ENCODE results near the gene IP6K1.

IP6K1 gene

GRCh38 chr3:49804141-49805041 is 18.0 kb upstream of the IP6K1 start:
- Histone ChIP-seq H3K4me3 (ENCODE audit: low read depth in 1 of 2, low read length in 2 of 2) (peak overlapping the region; percentile 21 to 84), H3K9me3 (ENCODE audit: low read length) (no peaks in the 10 kb centered on the region), H3K27me3 (ENCODE audit: control insufficient read depth in 1 of 2, insufficient read depth in 2 of 2, low read length in 2 of 2) (no peaks in the 10 kb centered on the region), H3K9ac (ENCODE audit: low read length) (peak overlapping the region; percentile 65), H3K36me3 (ENCODE audit: insufficient read depth, low read length) (peaks cover 8% of the 10 kb centered on the region), H3K27ac (ENCODE audit: low read depth, low read length) (peak overlapping the region; percentile 85), H3K4me1 (ENCODE audit: insufficient read depth, low read length) (peaks cover 31% of the 10 kb centered on the region)

- Histone ChIP-seq H3K9ac (ENCODE audit: low read length) (peak overlapping the region; percentile 65), H3K27ac (ENCODE audit: low read depth, low read length) (peak overlapping the region; percentile 85), H3K9me3 (ENCODE audit: low read length) (no peaks in the 10 kb centered on the region), H3K4me3 (ENCODE audit: low read depth in 1 of 2, low read length in 2 of 2) (peak overlapping the region; percentile 75 to 84), H3K27me3 (ENCODE audit: control insufficient read depth in 1 of 2, insufficient read depth in 2 of 2, low read length in 2 of 2) (no peaks in the 10 kb centered on the region), H3K36me3 (ENCODE audit: insufficient read depth, low read length) (peaks cover under 1% of the 10 kb centered on the region), H3K4me1 (ENCODE audit: insufficient read depth, low read length) (peaks cover 31% of the 10 kb centered on the region)
Measured at GRCh38 chr3:49803465-49804140, 17.3 kb upstream of the IP6K1 start.

- Histone ChIP-seq H3K27me3 (ENCODE audit: control insufficient read depth in 1 of 2, insufficient read depth in 2 of 2, low read length in 2 of 2) (no peaks in the 10 kb centered on the region), H3K4me1 (ENCODE audit: insufficient read depth, low read length) (peaks cover 31% of the 10 kb centered on the region), H3K4me3 (ENCODE audit: low read depth in 1 of 2, low read length in 2 of 2) (peak within 1 kb of the TSS; percentile 75 to 84), H3K27ac (ENCODE audit: low read depth, low read length) (peak within 1 kb of the TSS; percentile 92), H3K9me3 (ENCODE audit: low read length) (no peaks in the 10 kb centered on the region), H3K36me3 (ENCODE audit: insufficient read depth, low read length) (no peaks in the 10 kb centered on the region), H3K9ac (ENCODE audit: low read length) (peak within 1 kb of the TSS; percentile 65)
Measured at GRCh38 chr3:49802719-49803464, 16.6 kb upstream of the IP6K1 start, which contains the start of gene INKA1. INKA1 (plus strand) TSS chr3:49803261; CDS start chr3:49803393, 132 bp downstream.

GRCh38 chr3:49801160-49801559 is 14.8 kb upstream of the IP6K1 start:
- no peak overlapping the region for H3K4me3 ChIP-seq (ENCODE audit: low read depth in 1 of 2, low read length in 2 of 2)
- H3K27me3 ChIP-seq (ENCODE audit: control insufficient read depth in 1 of 2, insufficient read depth in 2 of 2, low read length in 2 of 2): no peaks in the 10 kb centered on the region
- peaks cover 22% of the 10 kb centered on the region for H3K4me1 ChIP-seq (ENCODE audit: insufficient read depth, low read length)
- H3K9me3 ChIP-seq (ENCODE audit: low read length): no peaks in the 10 kb centered on the region
- H3K27ac ChIP-seq (ENCODE audit: low read depth, low read length): no peak overlapping the region
- no peak overlapping the region for H3K9ac ChIP-seq (ENCODE audit: low read length)
- no peaks in the 10 kb centered on the region for H3K36me3 ChIP-seq (ENCODE audit: insufficient read depth, low read length)

- Histone ChIP-seq H3K9me3 (ENCODE audit: low read length) (no peaks in the 10 kb centered on the region), H3K4me1 (ENCODE audit: insufficient read depth, low read length) (peaks cover 10% of the 10 kb centered on the region), H3K9ac (ENCODE audit: low read length) (no peak within 1 kb of the TSS), H3K36me3 (ENCODE audit: insufficient read depth, low read length) (no peaks in the 10 kb centered on the region), H3K27ac (ENCODE audit: low read depth, low read length) (no peak within 1 kb of the TSS), H3K4me3 (ENCODE audit: low read depth in 1 of 2, low read length in 2 of 2) (no peak within 1 kb of the TSS), H3K27me3 (ENCODE audit: control insufficient read depth in 1 of 2, insufficient read depth in 2 of 2, low read length in 2 of 2) (no peaks in the 10 kb centered on the region)
Measured at GRCh38 chr3:49799761-49800160, 13.4 kb upstream of the IP6K1 start, which contains the start of gene CDHR4. CDHR4 (minus strand) TSS chr3:49799873; CDS start chr3:49799812, 61 bp downstream.

- Histone ChIP-seq H3K4me3 (ENCODE audit: low read depth in 1 of 2, low read length in 2 of 2) (no peak overlapping the region), H3K9ac (ENCODE audit: low read length) (no peak overlapping the region), H3K27ac (ENCODE audit: low read depth, low read length) (no peak overlapping the region), H3K9me3 (ENCODE audit: low read length) (no peaks in the 10 kb centered on the region), H3K4me1 (ENCODE audit: insufficient read depth, low read length) (peaks cover 10% of the 10 kb centered on the region), H3K27me3 (ENCODE audit: control insufficient read depth in 1 of 2, insufficient read depth in 2 of 2, low read length in 2 of 2) (no peaks in the 10 kb centered on the region), H3K36me3 (ENCODE audit: insufficient read depth, low read length) (no peaks in the 10 kb centered on the region)
Measured at GRCh38 chr3:49799105-49799504, 12.8 kb upstream of the IP6K1 start.

GRCh38 chr3:49794926-49795905 is 8.9 kb upstream of the IP6K1 start:
- no peak overlapping the region for H3K27ac ChIP-seq (ENCODE audit: low read depth, low read length)
- H3K4me3 ChIP-seq (ENCODE audit: low read depth in 1 of 2, low read length in 2 of 2): no peak overlapping the region
- H3K27me3 ChIP-seq (ENCODE audit: control insufficient read depth in 1 of 2, insufficient read depth in 2 of 2, low read length in 2 of 2): no peaks in the 10 kb centered on the region
- H3K9me3 ChIP-seq (ENCODE audit: low read length): no peaks in the 10 kb centered on the region
- H3K4me1 ChIP-seq (ENCODE audit: insufficient read depth, low read length): no peaks in the 10 kb centered on the region
- no peak overlapping the region for H3K9ac ChIP-seq (ENCODE audit: low read length)
- no peaks in the 10 kb centered on the region for H3K36me3 ChIP-seq (ENCODE audit: insufficient read depth, low read length)

- Histone ChIP-seq H3K4me1 (ENCODE audit: insufficient read depth, low read length) (no peaks in the 10 kb centered on the region), H3K27me3 (ENCODE audit: control insufficient read depth in 1 of 2, insufficient read depth in 2 of 2, low read length in 2 of 2) (no peaks in the 10 kb centered on the region), H3K36me3 (ENCODE audit: insufficient read depth, low read length) (no peaks in the 10 kb centered on the region), H3K9me3 (ENCODE audit: low read length) (no peaks in the 10 kb centered on the region), H3K4me3 (ENCODE audit: low read depth in 1 of 2, low read length in 2 of 2) (no peak overlapping the region), H3K9ac (ENCODE audit: low read length) (no peak overlapping the region), H3K27ac (ENCODE audit: low read depth, low read length) (no peak overlapping the region)
Measured at GRCh38 chr3:49794431-49794830, 8.1 kb upstream of the IP6K1 start.

GRCh38 chr3:49793486-49794085 is 7.2 kb upstream of the IP6K1 start:
- H3K27me3 ChIP-seq (ENCODE audit: control insufficient read depth in 1 of 2, insufficient read depth in 2 of 2, low read length in 2 of 2): no peaks in the 10 kb centered on the region
- no peaks in the 10 kb centered on the region for H3K4me1 ChIP-seq (ENCODE audit: insufficient read depth, low read length)
- H3K27ac ChIP-seq (ENCODE audit: low read depth, low read length): no peak overlapping the region
- H3K36me3 ChIP-seq (ENCODE audit: insufficient read depth, low read length): no peaks in the 10 kb centered on the region
- no peak overlapping the region for H3K4me3 ChIP-seq (ENCODE audit: low read depth in 1 of 2, low read length in 2 of 2)
- H3K9ac ChIP-seq (ENCODE audit: low read length): no peak overlapping the region
- H3K9me3 ChIP-seq (ENCODE audit: low read length): no peaks in the 10 kb centered on the region

Measured in muscle layer of colon (tissue), 2 donors.